HEK293 (cell line): Measurements from ENCODE around the gene LYPLA2.
A peak's percentile ranks its signal among the peaks of the same experiment; 100 is the strongest.

Experiments
- EGR2 ChIP-seq: fragments of 450-650 bp; formaldehyde crosslinking; IDR thresholded peaks from 2 replicates; pipeline ENCODE4 v1.5.1; 2016; ENCODE audit warnings: low read depth, missing biosample characterization, missing genetic modification characterization
- GLIS1 ChIP-seq: fragments of 450-650 bp; formaldehyde crosslinking; IDR thresholded peaks from 2 replicates; pipeline ENCODE4 v1.5.1; 2016; ENCODE audit warnings: missing biosample characterization, missing genetic modification characterization
- HOXA7 ChIP-seq: sonication (generic); formaldehyde crosslinking; IDR thresholded peaks from 2 replicates; pipeline ENCODE4 v1.8.1; 2022; ENCODE audit warnings: missing genetic modification reagents, borderline replicate concordance
- INSM2 ChIP-seq: fragments of 450-650 bp; formaldehyde crosslinking; IDR thresholded peaks from 2 replicates; pipeline ENCODE4 v1.5.1; 2016; ENCODE audit warnings: missing biosample characterization, missing genetic modification characterization
- KLF17 ChIP-seq: fragments of 450-650 bp; formaldehyde crosslinking; IDR thresholded peaks from 2 replicates; pipeline ENCODE4 v1.5.1; 2016; ENCODE audit warnings: missing biosample characterization, missing genetic modification characterization
- KLF7 ChIP-seq: fragments of 450-650 bp; formaldehyde crosslinking; IDR thresholded peaks from 2 replicates; pipeline ENCODE4 v1.5.1; 2016; ENCODE audit warnings: missing biosample characterization, missing genetic modification characterization, borderline replicate concordance
- KLF9 ChIP-seq: fragments of 450-650 bp; formaldehyde crosslinking; IDR thresholded peaks from 2 replicates; pipeline ENCODE4 v1.5.1; 2016; ENCODE audit warnings: missing biosample characterization, missing genetic modification characterization, low read depth
- MZF1 ChIP-seq: fragments of 450-650 bp; formaldehyde crosslinking; IDR thresholded peaks from 2 replicates; pipeline ENCODE4 v1.5.1; 2017; ENCODE audit warnings: missing biosample characterization, missing genetic modification characterization, borderline replicate concordance
- SP2 ChIP-seq: fragments of 450-650 bp; formaldehyde crosslinking; IDR thresholded peaks from 2 replicates; pipeline ENCODE4 v1.5.1; 2016; ENCODE audit warnings: missing biosample characterization, missing genetic modification characterization
- ZBTB17 ChIP-seq: fragments of 450-650 bp; formaldehyde crosslinking; IDR thresholded peaks from 2 replicates; pipeline ENCODE4 v1.5.1; 2016; ENCODE audit warnings: missing biosample characterization, missing genetic modification characterization
- ZBTB48 ChIP-seq: fragments of 450-650 bp; formaldehyde crosslinking; IDR thresholded peaks from 2 replicates; pipeline ENCODE4 v1.5.1; 2016; ENCODE audit warnings: missing biosample characterization, missing genetic modification characterization
- ZBTB49 ChIP-seq: fragments of 450-650 bp; formaldehyde crosslinking; IDR thresholded peaks from 2 replicates; pipeline ENCODE4 v1.5.1; 2016; ENCODE audit warnings: missing biosample characterization, missing genetic modification characterization, low read depth
- ZNF174 ChIP-seq: fragments of 450-650 bp; formaldehyde crosslinking; IDR thresholded peaks from 2 replicates; pipeline ENCODE4 v1.5.0; 2017; ENCODE audit warnings: missing biosample characterization, mild to moderate bottlenecking, missing genetic modification characterization
- ZNF221 ChIP-seq: fragments of 450-650 bp; formaldehyde crosslinking; IDR thresholded peaks from 2 replicates; pipeline ENCODE4 v1.5.1; 2017; ENCODE audit warnings: missing biosample characterization, missing genetic modification characterization, borderline replicate concordance
- ZNF341 ChIP-seq: fragments of 450-650 bp; formaldehyde crosslinking; IDR thresholded peaks from 2 replicates; pipeline ENCODE4; 2016; ENCODE audit warnings: low read depth, missing biosample characterization, missing genetic modification characterization
- ZNF518A ChIP-seq: fragments of 450-650 bp; formaldehyde crosslinking; conservative IDR thresholded peaks from 2 replicates; pipeline ENCODE4 v1.5.1; 2016; ENCODE audit warnings: low read depth, missing biosample characterization, missing genetic modification characterization
- ZNF561 ChIP-seq: fragments of 450-650 bp; IDR thresholded peaks from 2 replicates; pipeline ENCODE4 v1.5.1; 2018; ENCODE audit warnings: missing biosample characterization, missing genetic modification characterization, borderline replicate concordance
- ZNF600 ChIP-seq: fragments of 450-650 bp; formaldehyde crosslinking; IDR thresholded peaks from 2 replicates; pipeline ENCODE4 v1.5.1; 2016; ENCODE audit warnings: missing biosample characterization, missing genetic modification characterization
- ZNF660 ChIP-seq: fragments of 450-650 bp; IDR thresholded peaks from 2 replicates; pipeline ENCODE4 v1.5.1; 2018; ENCODE audit warnings: missing biosample characterization, mild to moderate bottlenecking, missing genetic modification characterization
- ZNF664 ChIP-seq: fragments of 450-650 bp; formaldehyde crosslinking; IDR thresholded peaks from 2 replicates; pipeline ENCODE4 v1.5.1; 2016; ENCODE audit warnings: missing biosample characterization, missing genetic modification characterization
- ZNF843 ChIP-seq: fragments of 450-650 bp; formaldehyde crosslinking; IDR thresholded peaks from 2 replicates; pipeline ENCODE4 v1.5.1; 2016; ENCODE audit warnings: missing biosample characterization, missing genetic modification characterization
- ZXDB ChIP-seq: fragments of 450-650 bp; formaldehyde crosslinking; IDR thresholded peaks from 2 replicates; pipeline ENCODE4 v1.5.1; 2016; ENCODE audit warnings: missing biosample characterization, missing genetic modification characterization
- TF ChIP-seq, protein P1 (sequence below): fragments of 450-650 bp; formaldehyde crosslinking; IDR thresholded peaks from 2 replicates; pipeline ENCODE4 v1.5.1; 2016; ENCODE audit warnings: missing biosample characterization, missing genetic modification characterization
- TF ChIP-seq, protein P2 (sequence below): fragments of 450-650 bp; formaldehyde crosslinking; IDR thresholded peaks from 2 replicates; pipeline ENCODE4 v1.5.1; 2016; ENCODE audit warnings: missing biosample characterization, missing genetic modification characterization
- TF ChIP-seq, protein P3 (sequence below): fragments of 450-650 bp; formaldehyde crosslinking; IDR thresholded peaks from 2 replicates; pipeline ENCODE4 v1.5.1; 2016; ENCODE audit warnings: missing biosample characterization, missing genetic modification characterization

Gene LYPLA2

DNA sequence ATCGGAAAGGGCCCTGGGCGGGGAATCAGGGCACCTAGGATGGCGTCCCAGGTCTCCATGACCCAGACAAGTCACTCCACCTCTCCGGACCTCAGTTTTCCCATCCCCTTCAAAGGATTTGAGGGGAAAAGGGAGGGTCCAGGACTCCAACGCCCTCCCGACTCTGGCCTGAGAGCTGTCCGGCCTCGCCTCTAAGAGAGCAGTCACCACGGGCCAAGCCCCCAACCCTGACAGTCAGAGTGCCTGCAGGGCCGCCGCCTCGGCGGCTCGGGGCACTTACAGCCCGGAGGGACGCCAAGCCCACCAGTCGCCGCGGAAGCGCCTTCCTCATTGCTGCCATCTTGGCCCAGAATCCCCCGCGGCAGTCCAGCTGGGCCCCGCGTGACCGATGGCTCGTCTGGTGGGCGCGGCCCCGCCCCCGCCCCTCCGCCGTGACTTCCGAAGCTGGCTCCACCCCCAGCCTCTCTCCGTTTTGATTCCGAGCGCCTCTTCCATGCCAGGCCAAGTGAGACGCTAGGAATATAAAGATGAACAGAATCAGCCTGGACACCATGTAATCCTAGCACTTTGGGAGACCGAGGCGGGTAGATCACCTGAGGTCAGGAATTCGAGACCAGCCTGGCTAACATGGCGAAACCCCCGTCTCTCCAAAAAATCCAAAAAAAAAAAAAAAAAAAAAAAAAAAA lies 34.3 kb downstream of the LYPLA2 start, which contains the start of gene HMGCL (continued):
- TF ChIP-seq KLF7: peak; percentile 33; the same call in 1 of the 2 replicates
- no peak for TF ChIP-seq ZNF664 (tag by site-specific recombination)
- TF ChIP-seq SP2 (tag by site-specific recombination): peak; percentile 75
- peak; percentile 17; the same call in 1 of the 2 replicates for TF ChIP-seq ZBTB48 (tag by site-specific recombination)
- peak; percentile 88 for TF ChIP-seq ZBTB17 (tag by site-specific recombination)
- TF ChIP-seq, protein P1, sequence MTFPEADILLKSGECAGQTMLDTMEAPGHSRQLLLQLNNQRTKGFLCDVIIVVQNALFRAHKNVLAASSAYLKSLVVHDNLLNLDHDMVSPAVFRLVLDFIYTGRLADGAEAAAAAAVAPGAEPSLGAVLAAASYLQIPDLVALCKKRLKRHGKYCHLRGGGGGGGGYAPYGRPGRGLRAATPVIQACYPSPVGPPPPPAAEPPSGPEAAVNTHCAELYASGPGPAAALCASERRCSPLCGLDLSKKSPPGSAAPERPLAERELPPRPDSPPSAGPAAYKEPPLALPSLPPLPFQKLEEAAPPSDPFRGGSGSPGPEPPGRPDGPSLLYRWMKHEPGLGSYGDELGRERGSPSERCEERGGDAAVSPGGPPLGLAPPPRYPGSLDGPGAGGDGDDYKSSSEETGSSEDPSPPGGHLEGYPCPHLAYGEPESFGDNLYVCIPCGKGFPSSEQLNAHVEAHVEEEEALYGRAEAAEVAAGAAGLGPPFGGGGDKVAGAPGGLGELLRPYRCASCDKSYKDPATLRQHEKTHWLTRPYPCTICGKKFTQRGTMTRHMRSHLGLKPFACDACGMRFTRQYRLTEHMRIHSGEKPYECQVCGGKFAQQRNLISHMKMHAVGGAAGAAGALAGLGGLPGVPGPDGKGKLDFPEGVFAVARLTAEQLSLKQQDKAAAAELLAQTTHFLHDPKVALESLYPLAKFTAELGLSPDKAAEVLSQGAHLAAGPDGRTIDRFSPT: peak; percentile 34; the same call in 1 of the 2 replicates
- TF ChIP-seq HOXA7 (CRISPR knock-in tag): no peak
- peak; percentile 76; the same call in 1 of the 2 replicates for TF ChIP-seq ZNF660
- peak; percentile 84 for TF ChIP-seq KLF17 (tag by site-specific recombination)
- peak; percentile 75 for TF ChIP-seq EGR2 (tag by site-specific recombination)
- TF ChIP-seq ZBTB49 (tag by site-specific recombination): no peak
- TF ChIP-seq INSM2 (tag by site-specific recombination): no peak
- peak; percentile 73 for TF ChIP-seq ZNF341 (tag by site-specific recombination)
- TF ChIP-seq ZNF518A (tag by site-specific recombination): no peak
- TF ChIP-seq ZNF561 (tag by site-specific recombination): 0 out of 2 replicates have a peak, but pooled peaks have one; percentile 40
- TF ChIP-seq, protein P2, sequence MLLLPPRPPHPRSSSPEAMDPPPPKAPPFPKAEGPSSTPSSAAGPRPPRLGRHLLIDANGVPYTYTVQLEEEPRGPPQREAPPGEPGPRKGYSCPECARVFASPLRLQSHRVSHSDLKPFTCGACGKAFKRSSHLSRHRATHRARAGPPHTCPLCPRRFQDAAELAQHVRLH (tag by site-specific recombination): no peak
- TF ChIP-seq ZNF843 (tag by site-specific recombination): peak; percentile 20; the same call in 1 of the 2 replicates
- TF ChIP-seq GLIS1: peak; percentile 31; the same call in 1 of the 2 replicates
- TF ChIP-seq KLF9: peak; percentile 98
- no peak for TF ChIP-seq ZNF174 (tag by site-specific recombination)
- 0 out of 2 replicates have a peak, but pooled peaks have one; percentile 52 for TF ChIP-seq ZNF600 (tag by site-specific recombination)
- TF ChIP-seq, protein P3, sequence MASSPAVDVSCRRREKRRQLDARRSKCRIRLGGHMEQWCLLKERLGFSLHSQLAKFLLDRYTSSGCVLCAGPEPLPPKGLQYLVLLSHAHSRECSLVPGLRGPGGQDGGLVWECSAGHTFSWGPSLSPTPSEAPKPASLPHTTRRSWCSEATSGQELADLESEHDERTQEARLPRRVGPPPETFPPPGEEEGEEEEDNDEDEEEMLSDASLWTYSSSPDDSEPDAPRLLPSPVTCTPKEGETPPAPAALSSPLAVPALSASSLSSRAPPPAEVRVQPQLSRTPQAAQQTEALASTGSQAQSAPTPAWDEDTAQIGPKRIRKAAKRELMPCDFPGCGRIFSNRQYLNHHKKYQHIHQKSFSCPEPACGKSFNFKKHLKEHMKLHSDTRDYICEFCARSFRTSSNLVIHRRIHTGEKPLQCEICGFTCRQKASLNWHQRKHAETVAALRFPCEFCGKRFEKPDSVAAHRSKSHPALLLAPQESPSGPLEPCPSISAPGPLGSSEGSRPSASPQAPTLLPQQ (tag by site-specific recombination): peak; percentile 85
- peak; percentile 75; the same call in 1 of the 2 replicates for TF ChIP-seq ZXDB (tag by site-specific recombination)
- no peak for TF ChIP-seq MZF1 (tag by site-specific recombination)
- TF ChIP-seq ZNF221: no peak
